ENCODE measurements around the gene TMEM115. TPM values are rescaled to one million over a fixed set of nuclear protein-coding genes. Genes with fewer than 3 reads are reported as not detected.

The TMEM115 gene
- total and polyA plus RNA-seq, 2 experiments from 2014 or later: 17.8 to 49.2 TPM

DNA sequence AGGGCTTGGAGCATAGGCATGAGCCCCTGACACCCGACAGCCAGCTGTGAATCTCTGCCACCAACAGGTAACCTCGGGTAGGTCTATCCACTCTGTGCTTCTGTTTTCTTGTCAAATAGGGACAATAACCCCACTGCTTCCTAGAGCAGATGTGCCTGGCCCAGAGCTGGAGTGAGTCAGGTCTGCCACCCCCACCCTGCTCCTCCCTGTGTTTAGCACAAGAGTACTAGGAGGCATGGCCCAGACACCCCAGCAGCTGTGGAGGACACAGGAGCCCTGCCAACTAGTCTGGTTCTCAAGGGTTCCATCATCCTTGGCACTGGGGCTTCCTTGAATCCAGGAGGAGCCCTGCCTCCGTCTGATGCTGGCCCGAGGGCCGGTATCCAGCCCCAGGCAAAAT is 33.7 kb upstream of the TMEM115 start:
- no peak overlapping the region for H3K27ac ChIP-seq (ENCODE audit: low read depth)
- ATAC-seq: no peak
- H3K27me3 ChIP-seq (ENCODE audit: insufficient read depth): no peaks in the 10 kb centered on the region
- no peaks in the 10 kb centered on the region for H4K20me1 ChIP-seq (replicated peaks; ENCODE audit: insufficient read depth)
- no peak overlapping the region for H3K4me3 ChIP-seq
- no peaks in the 10 kb centered on the region for H3F3A ChIP-seq (replicated peaks; ENCODE audit: low read depth)
- H2AFZ ChIP-seq: no peak overlapping the region
- Mint-ChIP-seq H3K27me3 (ENCODE audit: insufficient read depth, low read depth, poor library complexity) (peaks cover 4% of the 10 kb centered on the region), H3K4me3 (no peak overlapping the region), H3K27ac (no peak overlapping the region), H3K9me3 (no peaks in the 10 kb centered on the region), H3K36me3 (ENCODE audit: low read depth) (no peaks in the 10 kb centered on the region; the same call in 2 of the 3 replicates), H3K4me1 (no peaks in the 10 kb centered on the region)
- no peaks in the 10 kb centered on the region for H3K79me2 ChIP-seq (replicated peaks; ENCODE audit: insufficient read depth)
- no peaks in the 10 kb centered on the region for H3K9me2 ChIP-seq (ENCODE audit: insufficient read depth)
- H3K4me1 ChIP-seq (ENCODE audit: insufficient read depth): no peaks in the 10 kb centered on the region
- TF ChIP-seq POLR2AphosphoS5 (IDR thresholded peaks at IDR 0.05; ENCODE audit: low read depth): no peak
- no peak for TF ChIP-seq ZNF114 (CRISPR knock-in tag; IDR thresholded peaks at IDR 0.05)
- TF ChIP-seq, protein P1, sequence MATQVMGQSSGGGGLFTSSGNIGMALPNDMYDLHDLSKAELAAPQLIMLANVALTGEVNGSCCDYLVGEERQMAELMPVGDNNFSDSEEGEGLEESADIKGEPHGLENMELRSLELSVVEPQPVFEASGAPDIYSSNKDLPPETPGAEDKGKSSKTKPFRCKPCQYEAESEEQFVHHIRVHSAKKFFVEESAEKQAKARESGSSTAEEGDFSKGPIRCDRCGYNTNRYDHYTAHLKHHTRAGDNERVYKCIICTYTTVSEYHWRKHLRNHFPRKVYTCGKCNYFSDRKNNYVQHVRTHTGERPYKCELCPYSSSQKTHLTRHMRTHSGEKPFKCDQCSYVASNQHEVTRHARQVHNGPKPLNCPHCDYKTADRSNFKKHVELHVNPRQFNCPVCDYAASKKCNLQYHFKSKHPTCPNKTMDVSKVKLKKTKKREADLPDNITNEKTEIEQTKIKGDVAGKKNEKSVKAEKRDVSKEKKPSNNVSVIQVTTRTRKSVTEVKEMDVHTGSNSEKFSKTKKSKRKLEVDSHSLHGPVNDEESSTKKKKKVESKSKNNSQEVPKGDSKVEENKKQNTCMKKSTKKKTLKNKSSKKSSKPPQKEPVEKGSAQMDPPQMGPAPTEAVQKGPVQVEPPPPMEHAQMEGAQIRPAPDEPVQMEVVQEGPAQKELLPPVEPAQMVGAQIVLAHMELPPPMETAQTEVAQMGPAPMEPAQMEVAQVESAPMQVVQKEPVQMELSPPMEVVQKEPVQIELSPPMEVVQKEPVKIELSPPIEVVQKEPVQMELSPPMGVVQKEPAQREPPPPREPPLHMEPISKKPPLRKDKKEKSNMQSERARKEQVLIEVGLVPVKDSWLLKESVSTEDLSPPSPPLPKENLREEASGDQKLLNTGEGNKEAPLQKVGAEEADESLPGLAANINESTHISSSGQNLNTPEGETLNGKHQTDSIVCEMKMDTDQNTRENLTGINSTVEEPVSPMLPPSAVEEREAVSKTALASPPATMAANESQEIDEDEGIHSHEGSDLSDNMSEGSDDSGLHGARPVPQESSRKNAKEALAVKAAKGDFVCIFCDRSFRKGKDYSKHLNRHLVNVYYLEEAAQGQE (IDR thresholded peaks at IDR 0.05; ENCODE audit: unreplicated experiment): no peak
- TF ChIP-seq, protein P2, sequence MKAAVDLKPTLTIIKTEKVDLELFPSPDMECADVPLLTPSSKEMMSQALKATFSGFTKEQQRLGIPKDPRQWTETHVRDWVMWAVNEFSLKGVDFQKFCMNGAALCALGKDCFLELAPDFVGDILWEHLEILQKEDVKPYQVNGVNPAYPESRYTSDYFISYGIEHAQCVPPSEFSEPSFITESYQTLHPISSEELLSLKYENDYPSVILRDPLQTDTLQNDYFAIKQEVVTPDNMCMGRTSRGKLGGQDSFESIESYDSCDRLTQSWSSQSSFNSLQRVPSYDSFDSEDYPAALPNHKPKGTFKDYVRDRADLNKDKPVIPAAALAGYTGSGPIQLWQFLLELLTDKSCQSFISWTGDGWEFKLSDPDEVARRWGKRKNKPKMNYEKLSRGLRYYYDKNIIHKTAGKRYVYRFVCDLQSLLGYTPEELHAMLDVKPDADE (IDR thresholded peaks at IDR 0.05): no peak
- H3K4me2 ChIP-seq: no peak overlapping the region
- no peak for DNase-seq (ENCODE audit: low spot score)
- H3K36me3 ChIP-seq (ENCODE audit: insufficient read depth): no peaks in the 10 kb centered on the region

DNA sequence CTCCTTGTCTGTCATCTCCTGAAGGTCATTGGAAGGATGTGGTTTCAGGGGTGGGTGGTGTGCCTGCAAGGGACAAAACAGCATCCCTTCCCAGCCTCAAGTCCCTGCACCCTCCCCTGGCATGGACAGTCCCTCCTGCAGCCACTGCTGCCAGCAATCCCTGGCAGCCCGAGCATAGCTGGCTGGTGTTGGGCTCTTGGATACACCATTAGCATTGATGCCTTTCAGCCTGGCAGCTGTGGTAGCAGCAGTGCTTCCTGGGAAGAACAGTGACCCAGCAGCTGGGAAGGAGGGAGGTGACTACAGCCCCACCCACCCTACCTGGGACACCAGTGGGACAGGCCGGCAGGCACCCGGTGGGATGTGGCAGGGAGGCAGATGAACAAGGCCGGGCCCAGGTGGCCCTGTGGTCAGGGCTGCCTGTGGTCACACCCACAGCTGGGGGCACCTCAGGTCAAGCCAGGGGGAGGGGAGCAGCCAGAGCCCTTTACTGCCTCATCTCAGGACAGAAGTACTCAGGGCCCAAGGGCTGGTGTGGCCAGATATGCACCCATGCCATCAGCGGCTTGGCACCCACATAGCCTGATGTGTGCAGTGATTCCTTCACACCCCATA is 32.9 kb upstream of the TMEM115 start:
- no peak overlapping the region for H3K4me3 ChIP-seq
- no peaks in the 10 kb centered on the region for H3K9me2 ChIP-seq (ENCODE audit: insufficient read depth)
- H3F3A ChIP-seq (replicated peaks; ENCODE audit: low read depth): no peaks in the 10 kb centered on the region
- Mint-ChIP-seq H3K27ac (no peak overlapping the region), H3K4me1 (no peaks in the 10 kb centered on the region; the same call in 2 of the 3 replicates), H3K36me3 (ENCODE audit: low read depth) (no peaks in the 10 kb centered on the region; the same call in 2 of the 3 replicates), H3K27me3 (ENCODE audit: insufficient read depth, low read depth, poor library complexity) (peaks cover 5% of the 10 kb centered on the region), H3K9me3 (no peaks in the 10 kb centered on the region), H3K4me3 (no peak overlapping the region)
- no peaks in the 10 kb centered on the region for H3K27me3 ChIP-seq (ENCODE audit: insufficient read depth)
- H3K4me2 ChIP-seq: no peak overlapping the region
- ATAC-seq: no peak
- H3K27ac ChIP-seq (ENCODE audit: low read depth): no peak overlapping the region
- DNase-seq (ENCODE audit: low spot score): no peak
- no peaks in the 10 kb centered on the region for H3K79me2 ChIP-seq (replicated peaks; ENCODE audit: insufficient read depth)
- TF ChIP-seq STAT1 (IDR thresholded peaks at IDR 0.05; ENCODE audit: unreplicated experiment) (no peak), JUNB (IDR thresholded peaks at IDR 0.05; ENCODE audit: unreplicated experiment) (no peak), ZNF114 (CRISPR knock-in tag; IDR thresholded peaks at IDR 0.05) (no peak), ZNF331 (CRISPR knock-in tag; IDR thresholded peaks at IDR 0.05; ENCODE audit: low read depth) (no peak), NANOG (IDR thresholded peaks at IDR 0.05; ENCODE audit: borderline replicate concordance) (no peak), CREB1 (CRISPR knock-in tag; IDR thresholded peaks at IDR 0.05; ENCODE audit: low read depth) (no peak), EZH2phosphoT487 (IDR thresholded peaks at IDR 0.05; ENCODE audit: unreplicated experiment) (no peak), EZH2 (IDR thresholded peaks at IDR 0.05; ENCODE audit: low read depth, unreplicated experiment) (no peak)
- TF ChIP-seq, protein P3, sequence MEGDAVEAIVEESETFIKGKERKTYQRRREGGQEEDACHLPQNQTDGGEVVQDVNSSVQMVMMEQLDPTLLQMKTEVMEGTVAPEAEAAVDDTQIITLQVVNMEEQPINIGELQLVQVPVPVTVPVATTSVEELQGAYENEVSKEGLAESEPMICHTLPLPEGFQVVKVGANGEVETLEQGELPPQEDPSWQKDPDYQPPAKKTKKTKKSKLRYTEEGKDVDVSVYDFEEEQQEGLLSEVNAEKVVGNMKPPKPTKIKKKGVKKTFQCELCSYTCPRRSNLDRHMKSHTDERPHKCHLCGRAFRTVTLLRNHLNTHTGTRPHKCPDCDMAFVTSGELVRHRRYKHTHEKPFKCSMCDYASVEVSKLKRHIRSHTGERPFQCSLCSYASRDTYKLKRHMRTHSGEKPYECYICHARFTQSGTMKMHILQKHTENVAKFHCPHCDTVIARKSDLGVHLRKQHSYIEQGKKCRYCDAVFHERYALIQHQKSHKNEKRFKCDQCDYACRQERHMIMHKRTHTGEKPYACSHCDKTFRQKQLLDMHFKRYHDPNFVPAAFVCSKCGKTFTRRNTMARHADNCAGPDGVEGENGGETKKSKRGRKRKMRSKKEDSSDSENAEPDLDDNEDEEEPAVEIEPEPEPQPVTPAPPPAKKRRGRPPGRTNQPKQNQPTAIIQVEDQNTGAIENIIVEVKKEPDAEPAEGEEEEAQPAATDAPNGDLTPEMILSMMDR (conservative IDR thresholded peaks at IDR 0.05; ENCODE audit: low read depth in 2 of 2): no peak
- TF ChIP-seq, protein P1 (IDR thresholded peaks at IDR 0.05; ENCODE audit: unreplicated experiment): no peak
- TF ChIP-seq, protein P2 (IDR thresholded peaks at IDR 0.05): no peak
- H4K20me1 ChIP-seq (replicated peaks; ENCODE audit: insufficient read depth): no peaks in the 10 kb centered on the region
- no peaks in the 10 kb centered on the region for H3K36me3 ChIP-seq (ENCODE audit: insufficient read depth)
- H2AFZ ChIP-seq: no peak overlapping the region
- no peaks in the 10 kb centered on the region for H3K4me1 ChIP-seq (ENCODE audit: insufficient read depth)

Data from GM23338 (cell line).